HepG2 (cell line): ENCODE measurements around the gene ACOX3. TPM values are rescaled to one million over a fixed set of nuclear protein-coding genes. Genes with fewer than 3 reads are reported as not detected.

ENCODE experiments used
- ATF3 ChIP-seq: sonication (generic); formaldehyde crosslinking; IDR thresholded peaks from 2 replicates; pipeline ENCODE4 v1.4.0; 2020; ENCODE audit warnings: missing genetic modification reagents
- CBX5 ChIP-seq: sonication (generic); formaldehyde crosslinking; IDR thresholded peaks from 2 replicates; pipeline ENCODE4 v1.4.0; 2020; ENCODE audit warnings: missing genetic modification reagents, borderline replicate concordance
- CREM ChIP-seq, 2 experiments: sonication (generic) in 1 of 2; formaldehyde crosslinking in 1 of 2; IDR thresholded peaks; 2 replicates each; pipeline versions ENCODE4 v1.4.0 to v1.6.1; 2016 to 2020; ENCODE audit warnings: antibody characterized with exemption in 1 of 2, mild to moderate bottlenecking in 1 of 2, missing genetic modification reagents in 1 of 2
- HMGXB3 ChIP-seq: sonication (generic); formaldehyde crosslinking; IDR thresholded peaks from 2 replicates; pipeline ENCODE4 v1.4.0; 2020; ENCODE audit warnings: missing genetic modification reagents, borderline replicate concordance
- MLX ChIP-seq: IDR thresholded peaks from 2 replicates; pipeline ENCODE4 v1.6.1; 2016
- NR2F1 ChIP-seq, 2 experiments: fragments of 450-650 bp in 1 of 2; formaldehyde crosslinking in 1 of 2; IDR thresholded peaks; 2 replicates each; pipeline versions ENCODE4 v1.5.0 to v1.6.1; 2016 to 2020; ENCODE audit warnings: mild to moderate bottlenecking in 1 of 2, missing compliant biosample characterization in 1 of 2, missing genetic modification reagents in 1 of 2, moderate library complexity in 1 of 2
- PHF21A ChIP-seq: sonication (generic); formaldehyde crosslinking; IDR thresholded peaks from 2 replicates; pipeline ENCODE4 v1.5.0; 2020; ENCODE audit warnings: mild to moderate bottlenecking, missing genetic modification reagents
- PLSCR1 ChIP-seq: sonication (generic); formaldehyde crosslinking; IDR thresholded peaks from 2 replicates; pipeline ENCODE4 v1.5.0; 2020; ENCODE audit warnings: missing genetic modification reagents, mild to moderate bottlenecking, borderline replicate concordance
- THAP8 ChIP-seq: sonication (generic); formaldehyde crosslinking; IDR thresholded peaks from 2 replicates; pipeline ENCODE4 v1.5.1; 2020; ENCODE audit warnings: missing genetic modification reagents, mild to moderate bottlenecking, borderline replicate concordance
- ZEB1 ChIP-seq: IDR thresholded peaks from 2 replicates; pipeline ENCODE4 v1.6.1; 2012; ENCODE audit warnings: mild to moderate bottlenecking, low read depth, inconsistent platforms; ENCODE audit not compliant: insufficient replicate concordance
- ZNF260 ChIP-seq: sonication (generic); formaldehyde crosslinking; IDR thresholded peaks from 2 replicates; pipeline ENCODE4 v1.4.0; 2020; ENCODE audit warnings: missing genetic modification reagents, low read depth, mild to moderate bottlenecking, borderline replicate concordance
- ZNF263 ChIP-seq: sonication (generic); formaldehyde crosslinking; IDR thresholded peaks from 2 replicates; pipeline ENCODE4 v1.4.0; 2020; ENCODE audit warnings: missing genetic modification reagents
- ZNF720 ChIP-seq: sonication (generic); formaldehyde crosslinking; IDR thresholded peaks from 2 replicates; pipeline ENCODE4 v1.4.0; 2020; ENCODE audit warnings: missing genetic modification reagents
- ZNF747 ChIP-seq: sonication (generic); formaldehyde crosslinking; IDR thresholded peaks from 2 replicates; pipeline ENCODE4 v1.8.1; 2023; ENCODE audit warnings: missing genetic modification reagents, mild to moderate bottlenecking, borderline replicate concordance
- ZNF749 ChIP-seq: sonication (generic); formaldehyde crosslinking; IDR thresholded peaks from 2 replicates; pipeline ENCODE4 v1.8.0; 2022; ENCODE audit warnings: mild to moderate bottlenecking, missing genetic modification reagents, moderate library complexity, borderline replicate concordance
- ZNF780A ChIP-seq: sonication (generic); formaldehyde crosslinking; IDR thresholded peaks from 2 replicates; pipeline ENCODE4 v1.8.0; 2022; ENCODE audit warnings: mild to moderate bottlenecking, missing genetic modification reagents, moderate library complexity
- polyA plus RNA-seq, 8 experiments: library from polyadenylated mRNA; depleted of rRNA in 3 of 8; stranded (reverse) in 7 of 8; unstranded in 1 of 8; fragments of >200 nt; fragmentation: Illumina TruSeq in 4 of 8; extraction: Trizol in 4 of 8; gene quantifications; 2 replicates each; pipeline versions ENCODE4 v1.2.1 to v1.2.3, GENCODE V29; 2011 to 2016; ENCODE audit warnings: low read depth in 4 of 8, missing spikeins in 1 of 8, mixed read lengths in 1 of 8; ENCODE audit not compliant: insufficient read depth in 1 of 8
- total RNA-seq, 5 experiments: library from RNA; depleted of rRNA; stranded (reverse); fragments of >200 nt; fragmentation: Illumina TruSeq; extraction: Trizol; gene quantifications; 2 replicates each; pipeline ENCODE4 v1.2.3, GENCODE V29; 2016; ENCODE audit warnings: low read depth in 1 of 5

The ACOX3 gene
- total and polyA plus RNA-seq, 2 of the 13 experiments (the other 11 are each of a cell fraction or from before 2014, with no cell fraction given) = 4.2 to 17.8 TPM

GRCh38 chr4:8428288-8429097, 12.0 kb downstream of the ACOX3 start (continued):
- TF ChIP-seq ZEB1 = no peak
- no peak for TF ChIP-seq PHF21A (CRISPR knock-in tag)
- TF ChIP-seq ZNF260 (CRISPR knock-in tag) = no peak
- no peak for TF ChIP-seq NR2F1 (CRISPR knock-in tag; IDR thresholded peaks at IDR 0.05)
- TF ChIP-seq HMGXB3 (CRISPR knock-in tag) = peak; percentile 28; the same call in 1 of the 2 replicates
- TF ChIP-seq ZNF720 = no peak
- TF ChIP-seq PLSCR1 = no peak
- TF ChIP-seq ATF3 (CRISPR knock-in tag) = no peak
- TF ChIP-seq ZNF780A (CRISPR knock-in tag) = no peak; the same call in 1 of the 2 replicates
- no peak for TF ChIP-seq MLX (CRISPR knock-in tag)
- no peak for TF ChIP-seq ZNF263
- TF ChIP-seq ZNF747 (CRISPR knock-in tag) = peak; percentile 63; the same call in 1 of the 2 replicates
- TF ChIP-seq THAP8 (CRISPR knock-in tag) = no peak
- 0 out of 2 replicates have a peak, but pooled peaks have one; percentile 47 for TF ChIP-seq ZNF749 (CRISPR knock-in tag)
- peak; percentile 57; the same call in 1 of the 2 replicates for TF ChIP-seq CBX5 (CRISPR knock-in tag)
- TF ChIP-seq CREM (IDR thresholded peaks at IDR 0.05) = peak; percentile 94
- peak; percentile 86 for TF ChIP-seq CREM (CRISPR knock-in tag; IDR thresholded peaks at IDR 0.05)
